Activated T-helper 1 cell treated with anti-CD3 and anti-CD28 coated beads, Interleukin-12 subunit alpha, Interleukin-12 subunit beta, Interleukin-2, Interleukin-4 antibody, amounts not matched to agents 30 ng/mL and 10 ng/mL and 1 ng/mL, durations not matched to agents 14 hours and 24 hours and 36 hours (primary cell): ENCODE results near the gene ALG12. TPM values are rescaled to one million over a fixed set of nuclear protein-coding genes. Genes with fewer than 3 reads are reported as not detected.

ENCODE experiments used
- DNase-seq: peaks from one replicate; pipeline ENCODE4 v3.0.0; 2021; ENCODE audit warnings: low spot score
- H3K27ac Mint-ChIP-seq: one replicate; pipeline ENCODE4 v1.8.0; 2021; ENCODE audit warnings: mild to moderate bottlenecking, mixed read lengths
- H3K27me3 Mint-ChIP-seq: one replicate; pipeline ENCODE4 v1.8.0; 2022; ENCODE audit warnings: mild to moderate bottlenecking, moderate library complexity, mixed read lengths; ENCODE audit not compliant: insufficient read depth
- H3K36me3 Mint-ChIP-seq: one replicate; pipeline ENCODE4 v1.8.0; 2021; ENCODE audit warnings: low read depth, mixed read lengths
- H3K4me1 Mint-ChIP-seq: one replicate; pipeline ENCODE4 v1.8.0; 2021; ENCODE audit warnings: low read depth, mixed read lengths
- H3K4me3 Mint-ChIP-seq: one replicate; pipeline ENCODE4 v1.8.0; 2021; ENCODE audit warnings: mild to moderate bottlenecking, moderate library complexity, mixed read lengths
- H3K9me3 Mint-ChIP-seq: one replicate; pipeline ENCODE4 v1.8.0; 2021; ENCODE audit warnings: mixed read lengths
- intact Hi-C: fragments of 100-400 bp; cut with micrococcal nuclease; formaldehyde crosslinking; loops from one replicate; pipeline ENCODE4 v1.15.1; 2024
- total RNA-seq: library from RNA; stranded (reverse); gene quantifications from 2 replicates; pipeline ENCODE4 v1.2.3, GENCODE V29; 2022

ALG12 gene
- total RNA-seq, 1 donor from 2014 or later = 18.5 TPM

DNA sequence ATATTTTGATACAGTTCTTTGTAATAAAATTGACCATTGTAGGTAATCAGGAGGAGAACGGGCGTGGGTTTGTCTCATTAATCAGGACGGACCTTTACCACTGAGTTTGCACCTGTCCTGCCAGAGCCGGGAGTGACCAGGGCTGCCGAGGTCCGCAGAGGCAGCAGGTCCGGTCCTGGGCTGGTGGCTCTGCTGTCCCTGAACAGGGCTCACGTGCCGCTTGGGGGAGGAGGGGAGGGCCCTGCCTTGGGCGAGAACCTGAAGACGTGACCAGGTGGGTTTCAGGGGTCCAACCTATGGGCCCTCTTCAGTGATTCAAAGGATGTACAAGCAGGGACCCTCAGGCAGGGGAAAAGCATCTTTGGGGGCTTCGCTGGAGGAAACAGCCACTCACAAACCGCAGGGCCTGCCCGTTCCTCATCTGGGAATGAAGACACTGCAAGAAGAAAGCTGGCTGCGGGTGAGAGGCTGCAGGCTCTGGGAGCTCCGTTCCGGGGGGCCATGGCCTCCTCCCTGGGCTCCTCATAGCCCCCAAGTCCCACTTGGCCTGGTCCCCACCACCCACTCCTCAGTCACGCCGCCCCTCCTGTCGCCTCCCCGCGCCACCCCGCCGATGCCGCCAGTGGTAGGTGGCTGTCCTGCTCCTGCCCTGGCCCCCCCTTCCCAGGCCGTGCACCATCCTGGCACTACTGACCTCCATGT is 9.4 kb upstream of the ALG12 start:
- H3K4me1 Mint-ChIP-seq = peaks cover 27% of the 10 kb centered on the region
- H3K27ac Mint-ChIP-seq = no peak overlapping the region
- H3K36me3 Mint-ChIP-seq = peaks cover 18% of the 10 kb centered on the region
- H3K27me3 Mint-ChIP-seq = no peaks in the 10 kb centered on the region
- H3K9me3 Mint-ChIP-seq = no peaks in the 10 kb centered on the region
- intact Hi-C loops = loop anchor here (5.0 kb wide), 1 partner anchor 35 kb away; the partner anchor contains the start of gene PIM3
- no peak for DNase-seq
- no peak overlapping the region for H3K4me3 Mint-ChIP-seq

DNA sequence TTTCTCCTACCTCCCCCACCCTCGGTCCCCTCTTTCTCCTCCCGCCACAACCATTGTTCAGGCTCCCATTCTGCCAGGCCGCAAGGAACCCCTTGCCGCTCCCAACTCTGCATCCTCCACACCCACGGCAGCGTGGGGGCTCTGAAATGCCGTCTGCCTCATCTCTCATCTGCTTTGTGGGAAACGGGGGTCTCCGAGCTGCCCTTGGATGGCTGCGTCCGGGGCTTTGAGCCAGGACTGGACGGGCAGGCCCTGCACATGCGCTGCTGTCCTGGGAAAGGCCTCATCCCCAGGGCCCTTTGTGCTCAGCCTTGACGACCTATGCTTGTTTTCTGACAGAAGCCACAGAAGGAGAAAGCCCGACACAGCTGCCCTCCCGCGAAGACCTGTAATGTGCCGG is 8.7 kb upstream of the ALG12 start:
- H3K36me3 Mint-ChIP-seq = peaks cover 18% of the 10 kb centered on the region
- H3K27me3 Mint-ChIP-seq = no peaks in the 10 kb centered on the region
- H3K27ac Mint-ChIP-seq = peak overlapping the region; percentile 87
- no peaks in the 10 kb centered on the region for H3K9me3 Mint-ChIP-seq
- H3K4me1 Mint-ChIP-seq = peaks cover 27% of the 10 kb centered on the region
- no peak for DNase-seq
- intact Hi-C loops = loop anchor here (5.0 kb wide), 1 partner anchor 35 kb away; the partner anchor contains the start of gene PIM3
- no peak overlapping the region for H3K4me3 Mint-ChIP-seq

DNA sequence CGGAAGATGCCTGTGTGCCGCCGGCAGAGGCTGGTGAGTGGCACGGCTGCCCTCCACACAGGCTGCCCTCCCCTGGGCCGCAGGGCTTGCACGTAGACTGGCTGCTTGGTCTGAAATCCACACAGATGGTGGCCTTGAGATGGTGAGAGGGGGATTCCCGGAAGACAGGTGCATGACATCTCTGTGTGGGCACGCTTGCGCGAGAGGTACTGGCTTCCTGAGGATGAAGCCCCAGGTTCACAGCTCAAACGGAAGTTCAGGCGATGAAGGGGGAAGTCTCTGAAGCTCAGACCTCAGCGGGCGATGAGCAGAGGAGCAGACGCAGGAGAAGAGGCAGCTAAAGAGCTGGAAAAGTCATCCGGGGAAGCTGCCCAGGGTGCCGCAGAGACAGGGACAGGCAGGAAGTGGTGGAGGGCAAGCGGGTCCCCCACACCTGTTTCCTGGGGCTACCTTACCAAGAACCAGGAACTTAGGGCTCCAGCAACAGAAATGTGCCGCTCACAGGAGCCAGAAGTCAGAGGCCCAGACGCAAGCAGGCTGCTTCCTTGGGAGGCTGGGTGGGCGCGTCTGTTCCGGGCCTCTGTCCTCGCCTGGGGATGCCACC is 7.4 kb upstream of the ALG12 start:
- H3K4me1 Mint-ChIP-seq = peaks cover 23% of the 10 kb centered on the region
- peak overlapping the region; percentile 72 for H3K4me3 Mint-ChIP-seq
- no peaks in the 10 kb centered on the region for H3K9me3 Mint-ChIP-seq
- DNase-seq = peak; percentile 65
- no peaks in the 10 kb centered on the region for H3K27me3 Mint-ChIP-seq
- intact Hi-C loops = loop anchor here (5.0 kb wide), 1 partner anchor 37 kb away; the partner anchor contains the start of gene PIM3
- H3K36me3 Mint-ChIP-seq = peaks cover 19% of the 10 kb centered on the region
- peak overlapping the region; percentile 97 for H3K27ac Mint-ChIP-seq

DNA sequence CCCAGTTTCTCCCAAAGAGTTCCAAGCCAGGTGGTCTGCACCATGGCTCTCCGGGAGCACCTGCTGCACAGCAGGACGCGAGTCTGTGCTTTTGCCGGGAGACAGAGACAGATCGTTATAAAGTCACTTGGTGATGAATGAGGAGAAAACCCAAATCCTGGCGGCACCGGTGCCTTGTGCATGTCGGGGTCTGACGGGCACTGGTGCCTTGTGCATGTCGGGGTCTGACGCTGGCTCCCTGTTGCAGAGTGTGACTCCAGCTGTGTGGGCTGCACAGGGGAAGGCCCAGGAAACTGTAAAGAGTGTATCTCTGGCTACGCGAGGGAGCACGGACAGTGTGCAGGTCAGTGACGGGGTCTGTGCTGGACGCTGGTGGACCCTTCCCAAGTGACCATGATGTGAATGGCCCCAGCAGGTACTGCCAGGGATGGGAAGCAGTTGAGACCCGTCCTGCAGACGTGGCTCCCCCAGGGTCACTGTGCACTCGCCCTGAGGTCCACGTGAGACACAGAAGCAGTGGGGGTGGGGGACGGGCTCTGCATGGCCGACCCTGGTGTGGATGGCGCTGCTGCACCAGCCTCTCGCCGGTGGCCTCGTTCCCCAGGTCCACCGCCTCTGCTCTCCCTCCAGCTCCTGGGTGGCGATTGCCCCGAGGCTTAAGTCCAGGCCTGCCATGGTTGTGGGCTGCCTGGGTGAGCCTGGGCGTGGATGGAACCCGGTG is 6.0 kb upstream of the ALG12 start:
- H3K4me1 Mint-ChIP-seq = peaks cover 31% of the 10 kb centered on the region
- intact Hi-C loops = no loop called here
- H3K27ac Mint-ChIP-seq = peak overlapping the region; percentile 34
- no peak for DNase-seq
- H3K36me3 Mint-ChIP-seq = peaks cover 19% of the 10 kb centered on the region
- no peaks in the 10 kb centered on the region for H3K9me3 Mint-ChIP-seq
- no peaks in the 10 kb centered on the region for H3K27me3 Mint-ChIP-seq
- no peak overlapping the region for H3K4me3 Mint-ChIP-seq

DNA sequence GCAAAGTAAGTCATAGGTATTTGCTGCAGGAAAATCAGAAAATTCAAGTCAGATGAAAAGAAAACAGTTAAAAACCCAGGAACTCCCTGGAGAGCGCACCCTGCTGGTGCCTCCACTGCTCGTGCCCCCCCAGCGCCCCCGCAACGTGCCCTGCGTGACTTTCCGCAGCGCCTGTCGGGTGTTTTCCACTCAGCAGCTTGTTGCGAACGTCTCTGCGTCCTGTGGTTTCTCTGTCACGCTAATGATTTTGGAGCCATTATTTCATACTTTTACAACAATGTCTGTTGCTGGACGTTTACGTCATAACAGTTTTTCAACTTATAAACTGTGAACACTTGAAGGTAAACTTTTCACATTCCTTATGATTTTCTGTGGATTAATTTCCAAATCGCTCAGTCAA is 5.2 kb upstream of the ALG12 start:
- no peak for DNase-seq
- Mint-ChIP-seq H3K27ac (no peak overlapping the region), H3K36me3 (peaks cover 19% of the 10 kb centered on the region), H3K27me3 (no peaks in the 10 kb centered on the region), H3K4me3 (no peak overlapping the region), H3K9me3 (no peaks in the 10 kb centered on the region), H3K4me1 (peaks cover 31% of the 10 kb centered on the region)
- intact Hi-C loops = no loop called here

DNA sequence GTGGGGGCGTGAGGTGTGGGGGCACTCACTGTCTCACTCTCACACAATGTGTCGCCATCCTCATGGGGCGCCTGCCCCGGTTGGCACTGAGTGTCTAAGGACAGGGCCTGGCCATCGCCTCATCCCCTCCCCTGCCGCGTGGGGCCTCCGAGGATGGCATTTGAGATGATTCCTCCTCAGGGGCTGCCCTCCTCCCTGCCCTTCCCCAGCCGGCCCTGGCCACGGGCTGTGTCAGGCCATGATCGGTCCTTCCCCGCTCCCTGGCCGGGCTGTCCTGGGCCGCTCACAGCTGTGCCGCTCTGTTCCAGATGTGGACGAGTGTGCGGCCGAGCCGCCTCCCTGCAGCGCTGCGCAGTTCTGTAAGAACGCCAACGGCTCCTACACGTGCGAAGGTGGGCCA is 4.7 kb upstream of the ALG12 start:
- no peak overlapping the region for H3K4me3 Mint-ChIP-seq
- intact Hi-C loops = no loop called here
- no peaks in the 10 kb centered on the region for H3K27me3 Mint-ChIP-seq

DNA sequence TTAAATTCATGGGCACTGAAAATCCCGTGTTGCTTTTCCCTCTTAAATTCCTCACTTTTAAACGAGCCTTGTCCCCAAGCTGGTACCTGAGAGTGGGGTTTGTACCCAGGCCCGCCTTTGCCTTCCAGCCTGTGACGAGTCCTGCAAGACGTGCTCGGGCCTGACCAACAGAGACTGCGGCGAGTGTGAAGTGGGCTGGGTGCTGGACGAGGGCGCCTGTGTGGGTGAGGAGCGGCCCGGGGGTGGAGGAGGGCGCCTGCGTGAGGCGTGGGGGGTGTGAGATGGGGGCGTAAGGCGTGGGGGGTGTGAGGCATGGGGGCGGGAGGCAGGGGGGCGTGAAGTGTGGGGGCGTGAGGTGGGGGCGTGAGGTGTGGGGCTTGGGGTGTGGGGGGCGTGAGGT is 4.2 kb upstream of the ALG12 start:
- intact Hi-C loops = no loop called here
- no peak overlapping the region for H3K4me3 Mint-ChIP-seq
- H3K9me3 Mint-ChIP-seq = no peaks in the 10 kb centered on the region

More for the DNA sequence above, 4.7 kb upstream of the ALG12 start:
- DNase-seq = no peak
- no peaks in the 10 kb centered on the region for H3K9me3 Mint-ChIP-seq
- H3K27ac Mint-ChIP-seq = no peak overlapping the region
- peaks cover 31% of the 10 kb centered on the region for H3K4me1 Mint-ChIP-seq
- H3K36me3 Mint-ChIP-seq = peaks cover 19% of the 10 kb centered on the region

DNA sequence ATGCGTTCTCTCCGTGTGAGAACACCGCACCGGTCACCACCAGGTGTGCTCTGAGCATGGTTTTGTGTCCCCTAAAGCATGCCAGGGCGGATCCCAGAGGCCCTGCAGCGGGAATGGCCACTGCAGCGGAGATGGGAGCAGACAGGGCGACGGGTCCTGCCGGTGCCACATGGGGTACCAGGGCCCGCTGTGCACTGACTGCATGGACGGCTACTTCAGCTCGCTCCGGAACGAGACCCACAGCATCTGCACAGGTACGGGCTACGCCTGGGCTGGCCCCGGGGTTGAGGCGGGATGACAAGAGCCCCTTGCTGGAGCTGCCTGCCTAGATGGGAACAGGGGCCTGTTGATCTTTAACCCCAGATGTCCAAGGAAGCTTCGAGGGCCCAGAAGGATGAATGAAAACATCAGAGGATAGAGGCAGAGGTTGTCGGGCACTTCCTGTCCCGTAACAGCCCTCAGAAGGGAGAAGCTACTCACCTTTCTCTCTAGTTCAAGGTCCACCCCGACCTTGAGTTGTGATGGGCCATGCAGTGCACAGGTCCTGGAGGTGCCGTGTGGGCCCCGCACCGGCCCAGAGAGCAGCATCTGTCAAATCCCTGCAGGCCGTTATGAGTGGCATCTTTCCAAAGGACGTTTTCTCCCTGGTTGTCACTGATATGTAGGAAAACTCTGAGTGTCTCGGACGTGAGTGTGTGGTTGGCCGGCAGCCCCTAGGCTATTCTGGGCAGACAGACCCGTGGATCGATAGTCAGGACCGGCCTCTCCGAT is 3.5 kb upstream of the ALG12 start:
- intact Hi-C loops = no loop called here
- no peaks in the 10 kb centered on the region for H3K27me3 Mint-ChIP-seq
- H3K36me3 Mint-ChIP-seq = peaks cover 19% of the 10 kb centered on the region
- H3K27ac Mint-ChIP-seq = no peak overlapping the region
- peaks cover 31% of the 10 kb centered on the region for H3K4me1 Mint-ChIP-seq
- no peak for DNase-seq
- H3K9me3 Mint-ChIP-seq = no peaks in the 10 kb centered on the region
- H3K4me3 Mint-ChIP-seq = no peak overlapping the region

More for the DNA sequence above, 4.2 kb upstream of the ALG12 start:
- no peaks in the 10 kb centered on the region for H3K27me3 Mint-ChIP-seq
- H3K27ac Mint-ChIP-seq = peak overlapping the region; percentile 34
- H3K36me3 Mint-ChIP-seq = peaks cover 19% of the 10 kb centered on the region
- no peak for DNase-seq
- H3K4me1 Mint-ChIP-seq = peaks cover 31% of the 10 kb centered on the region

DNA sequence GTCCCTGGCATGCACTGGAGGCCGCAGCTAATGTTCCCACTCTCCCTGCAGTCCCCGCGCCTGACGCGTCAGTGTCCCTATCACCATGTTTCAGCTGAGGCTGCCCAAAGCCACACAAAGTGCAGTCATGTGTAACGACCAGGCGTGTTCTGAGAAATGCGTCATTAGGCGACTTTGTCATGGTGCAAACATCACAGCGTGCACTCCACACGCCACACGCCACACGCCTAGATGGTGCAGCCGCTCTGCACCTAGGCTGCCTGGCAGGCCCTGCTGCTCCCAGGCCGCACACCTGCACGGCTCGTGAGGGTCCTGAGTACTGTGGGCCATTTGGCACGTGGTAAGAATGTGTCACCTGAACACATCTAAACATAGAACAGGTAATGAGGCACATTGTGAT is 2.6 kb upstream of the ALG12 start:
- no peaks in the 10 kb centered on the region for H3K9me3 Mint-ChIP-seq
- H3K27me3 Mint-ChIP-seq = no peaks in the 10 kb centered on the region
- peaks cover 25% of the 10 kb centered on the region for H3K4me1 Mint-ChIP-seq
- intact Hi-C loops = no loop called here
- peak overlapping the region; percentile 66 for H3K4me3 Mint-ChIP-seq
- peaks cover 17% of the 10 kb centered on the region for H3K36me3 Mint-ChIP-seq
- no peak for DNase-seq
- H3K27ac Mint-ChIP-seq = no peak overlapping the region

DNA sequence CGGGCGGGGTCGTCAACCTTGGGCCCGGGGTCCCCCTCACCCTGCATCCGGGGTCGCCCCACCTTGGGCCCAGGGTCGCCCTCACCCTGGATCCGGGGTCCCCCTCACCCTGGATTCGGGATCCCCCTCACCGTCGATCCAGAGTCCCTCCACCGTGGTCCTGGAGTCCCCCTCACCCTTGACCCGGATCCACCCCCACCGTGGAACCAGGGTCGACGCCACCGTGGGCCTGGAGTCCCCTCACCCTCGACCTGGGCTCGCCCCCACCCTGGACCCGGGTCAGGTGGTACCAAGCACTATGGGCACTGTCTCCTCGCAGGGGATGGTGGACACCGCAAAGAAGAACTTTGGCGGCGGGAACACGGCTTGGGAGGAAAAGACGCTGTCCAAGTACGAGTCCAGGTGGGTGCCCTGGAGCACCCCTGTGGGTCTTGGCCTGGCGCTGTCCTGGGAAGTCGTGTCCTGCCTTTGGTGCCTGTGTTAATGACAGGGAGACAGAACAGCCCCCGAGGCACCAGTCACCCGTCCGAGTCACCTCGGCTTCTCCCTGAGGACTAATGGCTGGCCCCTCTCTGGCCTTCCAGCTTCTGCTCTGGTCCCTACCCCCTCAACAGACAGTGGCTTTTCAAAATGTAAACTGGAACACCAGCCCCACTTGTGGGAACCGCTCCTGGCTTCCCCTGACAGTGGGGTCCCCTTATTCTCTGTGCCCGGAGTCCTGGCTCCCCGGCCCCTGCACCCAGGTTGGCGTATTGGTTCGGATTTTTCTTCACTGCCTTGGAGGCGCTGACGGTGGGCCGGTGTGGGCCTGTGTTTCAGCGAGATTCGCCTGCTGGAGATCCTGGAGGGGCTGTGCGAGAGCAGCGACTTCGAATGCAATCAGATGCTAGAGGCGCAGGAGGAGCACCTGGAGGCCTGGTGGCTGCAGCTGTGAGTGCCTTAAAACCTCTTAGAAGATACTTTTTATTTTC is 958 bp upstream of the ALG12 start:
- no peak for DNase-seq
- H3K9me3 Mint-ChIP-seq = no peaks in the 10 kb centered on the region
- intact Hi-C loops = loop anchor here (1.0 to 5.0 kb wide), 6 partner anchors 17 to 283 kb away; partner anchors contain the start of genes BRD1, SELENOO and ZBED4
- H3K27ac Mint-ChIP-seq = peak overlapping the region; percentile 66
- H3K36me3 Mint-ChIP-seq = peaks cover 8% of the 10 kb centered on the region
- H3K4me3 Mint-ChIP-seq = peak overlapping the region; percentile 77
- H3K27me3 Mint-ChIP-seq = no peaks in the 10 kb centered on the region
- H3K4me1 Mint-ChIP-seq = peaks cover 16% of the 10 kb centered on the region

DNA sequence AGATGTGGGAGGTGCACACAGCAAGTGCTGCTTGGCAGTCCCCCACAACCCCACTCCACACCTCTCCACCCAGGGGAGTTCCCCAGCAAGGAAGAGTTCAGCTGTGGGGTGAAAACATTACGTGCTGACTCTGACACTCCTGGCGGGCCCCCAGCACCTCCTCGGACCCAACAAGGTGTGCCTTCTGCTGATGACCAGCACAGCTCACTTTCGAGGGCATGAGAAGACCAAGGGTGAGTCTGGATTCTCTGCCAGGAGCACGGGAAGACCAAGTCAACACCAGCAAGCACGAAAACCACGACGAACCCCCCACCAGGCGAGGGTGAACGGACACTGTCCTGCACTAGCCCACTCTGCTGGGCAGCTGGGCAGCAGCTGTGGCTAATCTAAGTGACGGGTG is 1.4 kb downstream of the ALG12 start:
- peak overlapping the region; percentile 89 for H3K4me3 Mint-ChIP-seq
- H3K36me3 Mint-ChIP-seq = peaks cover 1% of the 10 kb centered on the region
- H3K27ac Mint-ChIP-seq = no peak overlapping the region
- no peaks in the 10 kb centered on the region for H3K9me3 Mint-ChIP-seq
- DNase-seq = no peak
- intact Hi-C loops = loop anchor here (5.0 kb wide), 2 partner anchors 90 to 285 kb away; partner anchors contain the start of genes BRD1 and SELENOO
- no peaks in the 10 kb centered on the region for H3K27me3 Mint-ChIP-seq
- peaks cover 16% of the 10 kb centered on the region for H3K4me1 Mint-ChIP-seq
